WTC11 (cell line): ENCODE measurements around the gene SLCO1B3. TPM values are rescaled to one million over a fixed set of nuclear protein-coding genes. Genes with fewer than 3 reads are reported as not detected.
A peak's percentile ranks its signal among the peaks of the same experiment; 100 is the strongest.

ENCODE experiments used
- ATAC-seq: fragments of 200-7000 bp; cut with Tn5 transposase; 2 replicates; pipeline ENCODE4 v1.10.0; 2021; ENCODE audit warnings: mild to moderate bottlenecking, moderate library complexity
- CTCF ChIA-PET: fragments of 300-600 bp; sonication (Branson Sonifier 250); formaldehyde crosslinking; loops from one replicate; lab custom pipeline; 2021; ENCODE audit warnings: antibody characterized with exemption; lab: Charles Lee
- POLR2A ChIA-PET: fragments of 350-600 bp; sonication (Branson Sonifier 250); formaldehyde crosslinking; loops from one replicate; lab custom pipeline; 2021; ENCODE audit warnings: antibody characterized with exemption; lab: Charles Lee
- DNase-seq: peaks from one replicate; pipeline ENCODE4 v3.0.0; 2021; ENCODE audit warnings: low spot score
- H3K27ac Mint-ChIP-seq: 2 replicates; pipeline ENCODE4 v1.8.0; 2021; ENCODE audit warnings: mixed read lengths
- H3K27me3 Mint-ChIP-seq: 2 replicates; pipeline ENCODE4 v1.8.0; 2021; ENCODE audit warnings: low read depth, mild to moderate bottlenecking, moderate library complexity, mixed read lengths
- H3K36me3 Mint-ChIP-seq: 2 replicates; pipeline ENCODE4 v1.8.0; 2021; ENCODE audit warnings: mixed read lengths
- H3K4me1 Mint-ChIP-seq: 2 replicates; pipeline ENCODE4 v1.8.0; 2022; ENCODE audit warnings: mixed read lengths
- H3K4me3 Mint-ChIP-seq: 2 replicates; pipeline ENCODE4 v1.8.0; 2021; ENCODE audit warnings: mild to moderate bottlenecking, moderate library complexity, mixed read lengths
- H3K9me3 Mint-ChIP-seq: 2 replicates; pipeline ENCODE4 v1.8.0; 2021; ENCODE audit warnings: mixed read lengths
- AR ChIP-seq: fragments of 250-450 bp; sonication (Bioruptor Pico); IDR thresholded peaks from 2 replicates; pipeline ENCODE4 v1.9.0; 2021; ENCODE audit warnings: mild to moderate bottlenecking
- CREM ChIP-seq: sonication (generic); formaldehyde crosslinking; IDR thresholded peaks from 2 replicates; pipeline ENCODE4 v1.8.1; 2022; ENCODE audit warnings: mild to moderate bottlenecking, missing genetic modification reagents, moderate library complexity
- EMX1 ChIP-seq: fragments of 250-450 bp; sonication (Bioruptor Pico); IDR thresholded peaks from 2 replicates; pipeline ENCODE4 v1.8.0; 2021; ENCODE audit warnings: mild to moderate bottlenecking
- ESRRA ChIP-seq: sonication (generic); formaldehyde crosslinking; IDR thresholded peaks from 2 replicates; pipeline ENCODE4 v1.8.1; 2022; ENCODE audit warnings: mild to moderate bottlenecking, missing genetic modification reagents, borderline replicate concordance
- FOXP1 ChIP-seq: sonication (generic); formaldehyde crosslinking; IDR thresholded peaks from 2 replicates; pipeline ENCODE4 v1.8.0; 2022; ENCODE audit warnings: missing genetic modification reagents, mild to moderate bottlenecking, moderate library complexity, borderline replicate concordance
- GABPB1 ChIP-seq: sonication (generic); formaldehyde crosslinking; IDR thresholded peaks from 2 replicates; pipeline ENCODE4 v1.8.1; 2023; ENCODE audit warnings: mild to moderate bottlenecking, missing genetic modification reagents
- GRHL2 ChIP-seq: fragments of 250-450 bp; sonication (Bioruptor Pico); IDR thresholded peaks from 2 replicates; pipeline ENCODE4 v1.8.0; 2022; ENCODE audit warnings: mild to moderate bottlenecking, moderate library complexity; ENCODE audit not compliant: insufficient replicate concordance, severe bottlenecking
- IRF2 ChIP-seq: sonication (generic); formaldehyde crosslinking; IDR thresholded peaks from 2 replicates; pipeline ENCODE4 v1.8.0; 2022; ENCODE audit warnings: low read depth, missing genetic modification reagents, borderline replicate concordance
- JUN ChIP-seq: sonication (generic); formaldehyde crosslinking; IDR thresholded peaks from 2 replicates; pipeline ENCODE4 v1.8.0; 2023; ENCODE audit warnings: mild to moderate bottlenecking, missing genetic modification reagents
- KAT7 ChIP-seq: sonication (generic); formaldehyde crosslinking; IDR thresholded peaks from 2 replicates; pipeline ENCODE4 v1.8.1; 2023; ENCODE audit warnings: missing genetic modification reagents, mild to moderate bottlenecking, borderline replicate concordance
- MYBL2 ChIP-seq: sonication (generic); formaldehyde crosslinking; IDR thresholded peaks from 2 replicates; pipeline ENCODE4 v1.8.1; 2023; ENCODE audit warnings: mild to moderate bottlenecking, moderate library complexity, missing genetic modification reagents
- NR3C1 ChIP-seq: sonication (generic); formaldehyde crosslinking; conservative IDR thresholded peaks from 2 replicates; pipeline ENCODE4 v1.8.1; 2023; ENCODE audit warnings: low read depth, mild to moderate bottlenecking, missing genetic modification reagents
- RORB ChIP-seq: fragments of 250-450 bp; sonication (Bioruptor Pico); IDR thresholded peaks from 2 replicates; pipeline ENCODE4 v1.9.0; 2021; ENCODE audit warnings: mild to moderate bottlenecking
- SOX15 ChIP-seq: fragments of 250-450 bp; sonication (Bioruptor Pico); IDR thresholded peaks from 2 replicates; pipeline ENCODE4 v1.9.0; 2021; ENCODE audit warnings: mild to moderate bottlenecking
- SP1 ChIP-seq: sonication (generic); formaldehyde crosslinking; conservative IDR thresholded peaks from 2 replicates; pipeline ENCODE4 v1.8.1; 2022; ENCODE audit warnings: missing genetic modification reagents
- TEAD1 ChIP-seq: sonication (generic); formaldehyde crosslinking; IDR thresholded peaks from 2 replicates; pipeline ENCODE4 v1.8.0; 2022; ENCODE audit warnings: mild to moderate bottlenecking, missing genetic modification reagents
- TEAD4 ChIP-seq: sonication (generic); formaldehyde crosslinking; IDR thresholded peaks from 2 replicates; pipeline ENCODE4 v1.8.0; 2022; ENCODE audit warnings: mild to moderate bottlenecking, missing genetic modification reagents
- ZBTB21 ChIP-seq: sonication (generic); formaldehyde crosslinking; IDR thresholded peaks from 2 replicates; pipeline ENCODE4 v1.8.1; 2023; ENCODE audit warnings: mild to moderate bottlenecking, missing genetic modification reagents, borderline replicate concordance
- ZNF121 ChIP-seq: sonication (generic); formaldehyde crosslinking; IDR thresholded peaks from 2 replicates; pipeline ENCODE4 v1.8.0; 2023; ENCODE audit warnings: missing genetic modification reagents
- ZNF232 ChIP-seq: sonication (generic); formaldehyde crosslinking; IDR thresholded peaks from 2 replicates; pipeline ENCODE4 v1.8.0; 2022; ENCODE audit warnings: mild to moderate bottlenecking, missing genetic modification reagents
- ZNF281 ChIP-seq: sonication (generic); formaldehyde crosslinking; IDR thresholded peaks from 2 replicates; pipeline ENCODE4 v1.8.0; 2023; ENCODE audit warnings: mild to moderate bottlenecking, missing genetic modification reagents
- ZNF317 ChIP-seq: sonication (generic); formaldehyde crosslinking; IDR thresholded peaks from 2 replicates; pipeline ENCODE4 v1.8.1; 2023; ENCODE audit warnings: low read depth, mild to moderate bottlenecking, moderate library complexity, missing genetic modification reagents, borderline replicate concordance
- total RNA-seq: library from RNA; stranded (reverse); gene quantifications from 3 replicates; pipeline ENCODE4 v1.2.3, GENCODE V29; 2021
- TF ChIP-seq, protein P1 (sequence below): sonication (generic); formaldehyde crosslinking; IDR thresholded peaks from 2 replicates; pipeline ENCODE4 v1.8.1; 2023; ENCODE audit warnings: mild to moderate bottlenecking, missing genetic modification reagents
- TF ChIP-seq, protein P2 (sequence below): sonication (generic); formaldehyde crosslinking; conservative IDR thresholded peaks from 2 replicates; pipeline ENCODE4 v1.8.1; 2022; ENCODE audit warnings: mild to moderate bottlenecking, missing genetic modification reagents

SLCO1B3 gene
- total RNA-seq, 1 experiment from 2014 or later = not detected

DNA sequence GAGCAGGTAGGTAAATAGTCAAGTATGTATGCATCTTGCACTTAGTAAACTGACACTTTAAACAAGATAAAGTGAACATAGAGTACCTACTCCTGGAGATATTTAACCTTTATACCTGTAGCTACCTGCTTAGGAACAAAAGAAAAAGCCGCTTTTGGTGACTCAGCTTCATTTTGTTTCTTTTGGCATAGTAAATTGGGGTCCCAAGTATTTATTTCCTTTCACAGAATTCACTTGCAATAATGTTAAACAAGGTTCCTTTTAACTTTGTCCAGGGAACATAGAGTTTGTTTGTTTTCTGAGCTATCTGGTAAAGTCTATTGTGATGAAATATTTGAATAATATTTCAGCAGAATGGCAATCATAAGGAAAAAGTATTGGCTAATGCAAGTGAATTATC, 20.0 kb downstream of the SLCO1B3 start (continued):
- TF ChIP-seq, protein P1, sequence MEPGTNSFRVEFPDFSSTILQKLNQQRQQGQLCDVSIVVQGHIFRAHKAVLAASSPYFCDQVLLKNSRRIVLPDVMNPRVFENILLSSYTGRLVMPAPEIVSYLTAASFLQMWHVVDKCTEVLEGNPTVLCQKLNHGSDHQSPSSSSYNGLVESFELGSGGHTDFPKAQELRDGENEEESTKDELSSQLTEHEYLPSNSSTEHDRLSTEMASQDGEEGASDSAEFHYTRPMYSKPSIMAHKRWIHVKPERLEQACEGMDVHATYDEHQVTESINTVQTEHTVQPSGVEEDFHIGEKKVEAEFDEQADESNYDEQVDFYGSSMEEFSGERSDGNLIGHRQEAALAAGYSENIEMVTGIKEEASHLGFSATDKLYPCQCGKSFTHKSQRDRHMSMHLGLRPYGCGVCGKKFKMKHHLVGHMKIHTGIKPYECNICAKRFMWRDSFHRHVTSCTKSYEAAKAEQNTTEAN = no peak
- TF ChIP-seq SOX15 (CRISPR knock-in tag) (no peak), SP1 (CRISPR knock-in tag) (no peak), FOXP1 (CRISPR knock-in tag) (no peak)
- TF ChIP-seq, all 79 proteins: peak for 0

DNA sequence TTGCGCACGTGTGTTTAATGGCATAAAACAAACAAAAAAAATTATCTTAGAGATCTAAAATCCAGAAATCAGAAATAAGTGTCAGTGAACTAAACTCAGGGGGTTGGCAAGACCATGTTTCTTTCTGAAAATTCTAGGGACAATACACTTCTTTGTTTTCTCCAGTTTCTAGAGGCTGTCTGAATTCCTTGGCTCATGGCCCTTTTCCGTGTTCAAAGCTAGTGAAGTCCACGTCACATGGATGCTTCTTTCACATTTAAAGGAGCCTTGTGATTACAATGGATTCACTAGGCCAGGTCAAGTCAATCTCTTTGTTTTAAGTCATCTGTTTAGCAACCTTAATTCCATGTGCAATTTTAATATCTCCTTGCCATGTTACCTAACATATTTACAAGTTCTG, 22.4 kb downstream of the SLCO1B3 start:
- no peaks in the 10 kb centered on the region for H3K27me3 Mint-ChIP-seq
- CTCF ChIA-PET = no interaction called here
- no peak overlapping the region for H3K4me3 Mint-ChIP-seq
- H3K36me3 Mint-ChIP-seq = no peaks in the 10 kb centered on the region
- ATAC-seq = no peak
- POLR2A ChIA-PET = no interaction called here
- H3K27ac Mint-ChIP-seq = no peak overlapping the region
- DNase-seq = no peak
- peaks cover 6% of the 10 kb centered on the region for H3K4me1 Mint-ChIP-seq
- peaks cover 16% of the 10 kb centered on the region for H3K9me3 Mint-ChIP-seq
- TF ChIP-seq ZNF121 (CRISPR knock-in tag) = no peak
- no peak for TF ChIP-seq FOXP1 (CRISPR knock-in tag)
- TF ChIP-seq TEAD4 (CRISPR knock-in tag) = no peak
- TF ChIP-seq ZBTB21 = no peak
- TF ChIP-seq TEAD1 (CRISPR knock-in tag) = no peak
- TF ChIP-seq, protein P1 = no peak
- TF ChIP-seq MYBL2 (CRISPR knock-in tag) = no peak
- no peak for TF ChIP-seq NR3C1

DNA sequence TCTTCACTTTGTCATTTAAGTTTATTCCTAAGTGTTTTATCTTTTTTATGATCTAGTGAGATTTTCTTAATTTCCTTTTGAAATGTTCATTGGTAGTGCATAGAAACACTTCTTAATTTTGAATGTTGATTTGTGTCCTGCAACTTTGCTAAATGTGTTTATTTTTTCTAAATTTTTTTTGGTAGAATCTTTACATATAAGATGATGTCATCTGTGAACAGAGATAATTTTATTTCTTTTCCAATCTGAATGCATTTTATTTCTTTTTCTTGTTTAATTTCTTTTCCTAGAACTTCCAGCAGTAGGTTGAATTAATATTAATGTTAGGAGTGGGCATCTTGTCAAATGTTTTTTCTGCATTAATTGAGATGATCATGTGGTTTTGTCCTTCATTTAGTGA, 42.1 kb downstream of the SLCO1B3 start:
- no peak overlapping the region for H3K27ac Mint-ChIP-seq
- H3K27me3 Mint-ChIP-seq = no peaks in the 10 kb centered on the region
- DNase-seq (no peak), ATAC-seq (no peak)
- H3K9me3 Mint-ChIP-seq = peaks cover 13% of the 10 kb centered on the region
- ChIA-PET CTCF (no interaction called here), POLR2A (no interaction called here)
- H3K4me1 Mint-ChIP-seq = peaks cover 26% of the 10 kb centered on the region
- peaks cover 9% of the 10 kb centered on the region for H3K36me3 Mint-ChIP-seq
- H3K4me3 Mint-ChIP-seq = no peak overlapping the region
- TF ChIP-seq MYBL2 (CRISPR knock-in tag) (no peak), ESRRA (no peak), EMX1 (no peak), GABPB1 (CRISPR knock-in tag) (no peak)

DNA sequence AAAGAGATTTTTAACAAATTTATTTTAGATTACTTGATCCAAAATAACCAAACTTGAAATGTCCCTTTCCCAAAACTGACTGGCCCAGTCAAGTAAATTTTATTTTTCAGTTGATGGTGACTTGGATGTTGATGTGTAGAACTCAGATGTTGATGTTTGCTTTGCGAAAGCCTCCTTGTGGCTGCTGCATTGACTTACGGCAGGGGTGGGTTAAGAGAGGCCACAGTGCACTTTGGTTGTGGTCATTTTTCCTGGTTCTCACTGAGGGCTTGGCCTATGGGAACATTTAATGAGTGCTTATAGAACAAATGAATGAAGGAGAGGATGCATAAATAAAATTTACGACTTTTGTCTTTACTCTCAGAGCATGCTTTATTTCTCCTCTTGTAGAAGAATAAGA, 52.6 kb downstream of the SLCO1B3 start:
- ATAC-seq = peak; percentile 51; the same call in 1 of the 2 replicates
- no peaks in the 10 kb centered on the region for H3K9me3 Mint-ChIP-seq
- no peak for DNase-seq
- H3K36me3 Mint-ChIP-seq = no peaks in the 10 kb centered on the region
- ChIA-PET CTCF (no interaction called here), POLR2A (no interaction called here)
- no peak overlapping the region for H3K27ac Mint-ChIP-seq
- H3K27me3 Mint-ChIP-seq = no peaks in the 10 kb centered on the region
- H3K4me3 Mint-ChIP-seq = no peak overlapping the region
- no peaks in the 10 kb centered on the region for H3K4me1 Mint-ChIP-seq
- TF ChIP-seq ZNF317 = no peak
- no peak for TF ChIP-seq IRF2 (CRISPR knock-in tag)
- TF ChIP-seq ZNF232 = no peak
- no peak for TF ChIP-seq RORB (CRISPR knock-in tag)
- no peak for TF ChIP-seq GABPB1 (CRISPR knock-in tag)
- TF ChIP-seq, protein P2, sequence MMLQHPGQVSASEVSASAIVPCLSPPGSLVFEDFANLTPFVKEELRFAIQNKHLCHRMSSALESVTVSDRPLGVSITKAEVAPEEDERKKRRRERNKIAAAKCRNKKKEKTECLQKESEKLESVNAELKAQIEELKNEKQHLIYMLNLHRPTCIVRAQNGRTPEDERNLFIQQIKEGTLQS = no peak
- TF ChIP-seq CREM (CRISPR knock-in tag) = no peak
- TF ChIP-seq JUN = no peak
- no peak for TF ChIP-seq GRHL2
- TF ChIP-seq ZNF281 (CRISPR knock-in tag) = no peak
- no peak for TF ChIP-seq AR
- TF ChIP-seq KAT7 (CRISPR knock-in tag) = no peak
